GM12878 (cell line): ENCODE results near the gene GATA3. TPM values are rescaled to one million over a fixed set of nuclear protein-coding genes. Genes with fewer than 3 reads are reported as not detected.

Source experiments
- ATAC-seq: fragments of 200-7000 bp; cut with Tn5 transposase; 3 replicates; pipeline ENCODE4 v1.9.1; 2020; ENCODE audit warnings: mild to moderate bottlenecking, moderate library complexity
- BruUV-seq: library from RNA; stranded (reverse); fragments of 400-500 nt; replicated peaks from 2 replicates; lab custom pipeline; 2021; lab: Mats Ljungman, UMichigan
- CTCF ChIA-PET: fragments of 300-600 bp; sonication (Branson Sonifier 250); formaldehyde crosslinking; extraction: SDS; loops from one replicate; lab custom pipeline; 2021; ENCODE audit warnings: inconsistent platforms; lab: Yijun Ruan, JAX
- POLR2A ChIA-PET: fragments of 350-600 bp; formaldehyde crosslinking; extraction: SDS; loops from one replicate; lab custom pipeline; 2021; ENCODE audit warnings: inconsistent platforms; lab: Charles Lee
- RAD21 ChIA-PET: fragments of 300-600 bp; sonication (Branson Sonifier 250); formaldehyde crosslinking; loops from one replicate; lab custom pipeline; 2023; ENCODE audit warnings: antibody characterized with exemption; ENCODE audit not compliant: unreplicated experiment; lab: Charles Lee
- SMC1A ChIA-PET: fragments of 300-600 bp; sonication (Branson Sonifier 250); formaldehyde crosslinking; loops from one replicate; lab custom pipeline; 2023; ENCODE audit not compliant: unreplicated experiment, uncharacterized antibody; lab: Charles Lee
- DNase-seq: peaks from one replicate; pipeline ENCODE4 v3.0.0-alpha.2; 2011; ENCODE audit warnings: low read depth, low spot score
- FAIRE-seq: peaks from 3 replicates; lab custom pipeline; 2011; peaks lifted over from hg19 to GRCh38; lab: Jason Lieb, UNC
- H2AFZ ChIP-seq: 2 replicates; pipeline ENCODE4 v1.6.0; 2011; ENCODE audit warnings: low read depth, low read length, control low read depth; ENCODE audit not compliant: control insufficient read depth
- H3K27ac ChIP-seq: 2 replicates; pipeline ENCODE4 v1.5.1; 2011; ENCODE audit warnings: control low read depth; ENCODE audit not compliant: control insufficient read depth, insufficient read depth
- H3K27me3 ChIP-seq, 2 experiments: replicated peaks in 1 of 2; 2 replicates each; pipeline versions ENCODE4 v1.6.0 to v1.6.1; 2011; ENCODE audit warnings: low read length in 1 of 2; ENCODE audit not compliant: control insufficient read depth in 2 of 2, insufficient read depth in 2 of 2
- H3K36me3 ChIP-seq, 2 experiments: 2 replicates each; pipeline ENCODE4 v1.5.1; 2011; ENCODE audit warnings: low read length in 1 of 2; ENCODE audit not compliant: control insufficient read depth in 2 of 2, insufficient read depth in 2 of 2
- H3K4me1 ChIP-seq: 2 replicates; pipeline ENCODE4 v1.6.1; 2011; ENCODE audit warnings: mild to moderate bottlenecking, low read length, moderate library complexity, mixed read lengths; ENCODE audit not compliant: control insufficient read depth, insufficient read depth
- H3K4me2 ChIP-seq: 2 replicates; pipeline ENCODE4 v1.6.0; 2011; ENCODE audit warnings: control low read depth; ENCODE audit not compliant: control insufficient read depth, insufficient read depth
- H3K4me3 ChIP-seq: fragments of 200-600 bp; sonication (generic); 2 replicates; pipeline ENCODE4 v1.5.1; 2016
- H3K79me2 ChIP-seq: 2 replicates; pipeline ENCODE4 v1.6.0; 2011; ENCODE audit warnings: low read length; ENCODE audit not compliant: control insufficient read depth, insufficient read depth
- H3K9ac ChIP-seq: 2 replicates; pipeline ENCODE4 v1.8.0; 2011; ENCODE audit warnings: low read length, control low read depth, mixed read lengths; ENCODE audit not compliant: control insufficient read depth, insufficient read depth
- H3K9me3 ChIP-seq: replicated peaks from 3 replicates; pipeline ENCODE4 v1.5.1; 2011; ENCODE audit warnings: mild to moderate bottlenecking, low read length; ENCODE audit not compliant: control insufficient read depth, insufficient read depth
- H4K20me1 ChIP-seq: 2 replicates; pipeline ENCODE4 v1.6.0; 2011; ENCODE audit not compliant: control insufficient read depth, insufficient read depth
- CUX1 ChIP-seq: IDR thresholded peaks from 2 replicates; pipeline ENCODE4 v1.6.1; 2012; ENCODE audit warnings: improper control_type of control experiment, low read depth, low read length; ENCODE audit not compliant: insufficient replicate concordance
- DPF2 ChIP-seq: fragments of 450-650 bp; IDR thresholded peaks from 2 replicates; pipeline ENCODE4 v1.6.1; 2017; ENCODE audit warnings: mild to moderate bottlenecking
- IRF3 ChIP-seq: fragments of 450-650 bp; IDR thresholded peaks from 2 replicates; pipeline ENCODE4 v1.6.1; 2014; ENCODE audit warnings: mild to moderate bottlenecking
- KAT2A ChIP-seq: conservative IDR thresholded peaks from 2 replicates; pipeline ENCODE4 v1.6.1; 2011; ENCODE audit warnings: low read depth, low read length; ENCODE audit not compliant: control insufficient read depth
- MYB ChIP-seq: fragments of 150-350 bp; IDR thresholded peaks from 2 replicates; pipeline ENCODE4 v1.6.1; 2014; ENCODE audit warnings: mild to moderate bottlenecking, low read depth, low read length, borderline replicate concordance
- NFYB ChIP-seq: IDR thresholded peaks from 2 replicates; pipeline ENCODE4 v1.6.1; 2011; ENCODE audit warnings: low read depth, mild to moderate bottlenecking, low read length, improper control_type of control experiment, moderate library complexity; ENCODE audit not compliant: insufficient read depth
- NKRF ChIP-seq: fragments of 450-650 bp; conservative IDR thresholded peaks from 2 replicates; pipeline ENCODE4 v1.6.1; 2017; ENCODE audit warnings: mild to moderate bottlenecking, moderate library complexity
- POLR2AphosphoS2 ChIP-seq: IDR thresholded peaks from 2 replicates; pipeline ENCODE4 v1.6.1; 2011; ENCODE audit warnings: low read depth, mild to moderate bottlenecking, low read length, improper control_type of control experiment, moderate library complexity
- POU2F2 ChIP-seq: IDR thresholded peaks from 3 replicates; pipeline ENCODE4 v1.6.1; 2011; ENCODE audit warnings: low read depth, mild to moderate bottlenecking, low read length, borderline replicate concordance
- SIN3A ChIP-seq: IDR thresholded peaks from 2 replicates; pipeline ENCODE4 v1.6.1; 2012; ENCODE audit warnings: low read depth, low read length, improper control_type of control experiment
- STAT1 ChIP-seq: fragments of 450-650 bp; conservative IDR thresholded peaks from 2 replicates; pipeline ENCODE4 v1.6.1; 2014; ENCODE audit warnings: antibody characterized with exemption, mild to moderate bottlenecking
- ZNF274 ChIP-seq: IDR thresholded peaks from one replicate; pipeline ENCODE4 v1.8.0; 2011; ENCODE audit not compliant: insufficient read length, insufficient read depth
- WGBS: methylation state at CpG from one replicate; pipeline ENCODE4 v1.1.6; 2016; ENCODE audit warnings: low lambda C conversion rate; ENCODE audit not compliant: insufficient replicate concordance, insufficient coverage; ENCODE audit errors: missing lambda C conversion rate; 5-methylcytosine and 5-hydroxymethylcytosine counted together
- in situ Hi-C: fragments of 300-500 bp; cut with MboI; formaldehyde crosslinking; loops from 9 replicates; pipeline ENCODE4 v1.14.3; 2018; ENCODE audit warnings: mixed read lengths
- intact Hi-C: fragments of 100-400 bp; cut with micrococcal nuclease; formaldehyde crosslinking; loops from one replicate; pipeline ENCODE4 v1.14.2; 2022; ENCODE audit not compliant: unreplicated experiment
- polyA plus RNA-seq, 11 experiments: library from polyadenylated mRNA; depleted of rRNA in 4 of 11; unstranded in 6 of 11; stranded (reverse) in 5 of 11; fragments of >200 nt; fragmentation: Nextera tagmentation in 4 of 11; fragmentation: Illumina TruSeq in 1 of 11; extraction: Ambion mirVana in 4 of 11; extraction: Trizol in 1 of 11; gene quantifications; 1 replicate in 1 of 11; 2 replicates in 10 of 11; pipeline versions ENCODE4 v1.2.1 to v1.2.3, GENCODE V29; 2011 to 2016; ENCODE audit warnings: inconsistent platforms in 2 of 11, missing spikeins in 2 of 11, low read depth in 1 of 11
- total RNA-seq, 4 experiments: library from RNA; depleted of rRNA in 3 of 4; stranded (reverse); fragments of >200 nt in 3 of 4; fragmentation: Illumina TruSeq in 1 of 4; extraction: Trizol in 1 of 4; gene quantifications; 2 replicates each; pipeline versions ENCODE4 v1.2.1 to v1.2.3, GENCODE V29; 2013 to 2021

GATA3 gene
- total and polyA plus RNA-seq, 10 of the 15 experiments (the other 5 are each of a cell fraction or from before 2014, with no cell fraction given) = 0.08 to 0.80 (median 0.29) TPM

- Histone ChIP-seq H3K9ac (no peak overlapping the region), H3K9me3 (no peaks in the 10 kb centered on the region), H3K27ac (no peak overlapping the region), H3K4me1 (peaks cover 16% of the 10 kb centered on the region), H4K20me1 (no peaks in the 10 kb centered on the region), H3K79me2 (no peaks in the 10 kb centered on the region), H3K27me3 (no peaks in the 10 kb centered on the region), H3K4me3 (no peak overlapping the region), H3K36me3 (no peaks in the 10 kb centered on the region), H3K4me2 (no peak overlapping the region), H2AFZ (no peak overlapping the region)
- RAD21 ChIA-PET = interaction anchor here (3.7 kb wide), 1 partner anchor 44 kb away, joined by 17 read pairs; no protein-coding TSS in a partner anchor
- DNase-seq (no peak), ATAC-seq (no peak), FAIRE-seq (no peak)
- CTCF ChIA-PET = no interaction called here
- SMC1A ChIA-PET = interaction anchor here (1.6 kb wide), 1 partner anchor 125 kb away, joined by 4 read pairs; no protein-coding TSS in a partner anchor
- no TSS peak for BruUV-seq
- TF ChIP-seq IRF3 = no peak
- no peak for TF ChIP-seq STAT1
- TF ChIP-seq DPF2 = no peak
- TF ChIP-seq KAT2A = no peak
- no peak for TF ChIP-seq POLR2AphosphoS2
- no peak for TF ChIP-seq NKRF
- no peak for TF ChIP-seq CUX1
- TF ChIP-seq SIN3A = no peak
- TF ChIP-seq POU2F2 = no peak
- no peak for TF ChIP-seq NFYB
- no peak for TF ChIP-seq MYB
- TF ChIP-seq ZNF274 = no peak
- 92% methylated on average over 43 of the region's 45 CpGs for WGBS
- in situ Hi-C loops (no loop called here), intact Hi-C loops (loop anchor here (10.0 kb wide), 3 partner anchors 306 to 1246 kb away; no protein-coding TSS in a partner anchor)
- POLR2A ChIA-PET = no interaction called here
Measured at GRCh38 chr10:8058274-8059111, 4.0 kb downstream of the GATA3 start.
